K562 (cell line): ENCODE results near the gene ERG28. TPM values are rescaled to one million over a fixed set of nuclear protein-coding genes. Genes with fewer than 3 reads are reported as not detected.
A peak's percentile ranks its signal among the peaks of the same experiment; 100 is the strongest.

Source experiments
- ATAC-seq: fragments of 200-7000 bp; cut with Tn5 transposase; 3 replicates; pipeline ENCODE4 v1.9.1; 2020; ENCODE audit warnings: moderate library complexity
- BruUV-seq: library from RNA; stranded (reverse); fragments of 400-500 nt; replicated peaks from 2 replicates; lab custom pipeline; 2021; lab: Mats Ljungman, UMichigan
- CTCF ChIA-PET: fragments of 300-600 bp; formaldehyde crosslinking; extraction: SDS; loops from one replicate; lab custom pipeline; 2021; ENCODE audit warnings: low intra/inter-chr PET ratio; lab: Yijun Ruan, JAX
- POLR2A ChIA-PET: fragments of 300-600, 350-650 bp; sonication (Branson Sonifier 250); formaldehyde crosslinking; extraction: SDS; loops from one replicate; lab custom pipeline; 2021; ENCODE audit warnings: antibody characterized with exemption, inconsistent platforms; lab: Yijun Ruan, JAX
- DNase-seq, 4 experiments: peaks; one replicate each; pipeline versions ENCODE4 v3.0.0 to v3.0.0-alpha.2; 2011 to 2018; ENCODE audit warnings: low spot score in 3 of 4, mixed read lengths in 3 of 4; ENCODE audit errors: extremely low read depth in 1 of 4
- FAIRE-seq: peaks from 2 replicates; lab custom pipeline; 2011; peaks lifted over from hg19 to GRCh38; lab: Jason Lieb, UNC
- H2AFZ ChIP-seq: 2 replicates; pipeline ENCODE4 v1.6.0; 2011; ENCODE audit warnings: low read depth, low read length, control low read depth, inconsistent platforms
- H3K27ac ChIP-seq: fragments of 200-600 bp; 3 replicates; pipeline ENCODE4 v1.8.0; 2011; ENCODE audit warnings: low read depth, mild to moderate bottlenecking, control low read depth, inconsistent platforms, low read length, moderate library complexity, mixed read lengths; ENCODE audit errors: extremely low read depth
- H3K27me3 ChIP-seq, 2 experiments: fragments of 300-600 bp in 1 of 2; 2 replicates in 1 of 2; 3 replicates in 1 of 2; pipeline versions ENCODE4 v1.6.0 to v1.8.0; 2011; ENCODE audit warnings: inconsistent platforms in 2 of 2, low read length in 2 of 2, mild to moderate bottlenecking in 1 of 2, mixed read lengths in 1 of 2, moderate library complexity in 1 of 2; ENCODE audit not compliant: control insufficient read depth in 2 of 2, insufficient read depth in 2 of 2
- H3K36me3 ChIP-seq: fragments of 300-600 bp; 3 replicates; pipeline ENCODE4 v1.8.0; 2011; ENCODE audit warnings: mild to moderate bottlenecking, low read length, inconsistent platforms; ENCODE audit not compliant: control insufficient read depth, insufficient read depth
- H3K4me1 ChIP-seq, 2 experiments: fragments of 200-600 bp in 1 of 2; replicated peaks in 1 of 2; 2 replicates in 1 of 2; 3 replicates in 1 of 2; pipeline versions ENCODE4 v1.5.1 to v1.8.0; 2011; ENCODE audit warnings: inconsistent platforms in 2 of 2, low read length in 2 of 2, mild to moderate bottlenecking in 1 of 2, mixed read lengths in 1 of 2, moderate library complexity in 1 of 2; ENCODE audit not compliant: control insufficient read depth in 2 of 2, insufficient read depth in 2 of 2
- H3K4me2 ChIP-seq: 2 replicates; pipeline ENCODE4 v1.6.1; 2011; ENCODE audit warnings: low read length, control low read depth, inconsistent platforms, mixed read lengths; ENCODE audit not compliant: insufficient read depth
- H3K4me3 ChIP-seq: fragments of 200-600 bp; sonication (generic), shearing (Covaris generic); 2 replicates; pipeline ENCODE4 v1.5.1; 2016; ENCODE audit warnings: control low read depth, inconsistent platforms
- H3K79me2 ChIP-seq: fragments of 200-600 bp; 3 replicates; pipeline ENCODE4 v1.8.0; 2011; ENCODE audit warnings: low read length, inconsistent platforms; ENCODE audit not compliant: control insufficient read depth, insufficient read depth
- H3K9ac ChIP-seq, 2 experiments: 2 replicates each; pipeline versions ENCODE4 v1.6.0 to v1.6.1; 2011; ENCODE audit warnings: low read depth in 2 of 2, low read length in 2 of 2, control low read depth in 1 of 2, inconsistent platforms in 1 of 2, mild to moderate bottlenecking in 1 of 2, mixed read lengths in 1 of 2; ENCODE audit not compliant: insufficient read depth in 1 of 2
- H3K9me1 ChIP-seq: one replicate; pipeline ENCODE4 v1.6.0; 2011; ENCODE audit warnings: inconsistent platforms, mild to moderate bottlenecking, low read length, moderate library complexity; ENCODE audit not compliant: control insufficient read depth, insufficient read depth
- H3K9me3 ChIP-seq: replicated peaks from 2 replicates; pipeline ENCODE4 v1.5.1; 2011; ENCODE audit warnings: low read depth, low read length, inconsistent platforms; ENCODE audit not compliant: control insufficient read depth, insufficient read depth
- H4K20me1 ChIP-seq: replicated peaks from 2 replicates; pipeline ENCODE4 v1.6.1; 2011; ENCODE audit warnings: low read length, inconsistent platforms, mixed read lengths; ENCODE audit not compliant: control insufficient read depth, insufficient read depth
- CTCFL ChIP-seq: IDR thresholded peaks from 2 replicates; pipeline ENCODE4 v1.6.1; 2011; ENCODE audit warnings: borderline replicate concordance, low read depth, mild to moderate bottlenecking, moderate library complexity, low read length; ENCODE audit not compliant: insufficient read depth, poor library complexity, severe bottlenecking
- E2F3 ChIP-seq: fragments of 250-450 bp; sonication (Bioruptor Pico); IDR thresholded peaks from 2 replicates; pipeline ENCODE4 v1.4.0; 2020; ENCODE audit warnings: mild to moderate bottlenecking
- FOXK1 ChIP-seq: sonication (generic); formaldehyde crosslinking; IDR thresholded peaks from 2 replicates; pipeline ENCODE4 v1.8.0; 2022; ENCODE audit warnings: missing genetic modification reagents, mild to moderate bottlenecking, borderline replicate concordance
- REST ChIP-seq, 2 experiments: fragments of 450-650 bp; formaldehyde crosslinking in 1 of 2; IDR thresholded peaks; 2 replicates each; pipeline versions ENCODE4 v1.4.0 to v1.6.1; 2014 to 2020; ENCODE audit warnings: mild to moderate bottlenecking in 2 of 2, borderline replicate concordance in 1 of 2, low read depth in 1 of 2
- SMC3 ChIP-seq: conservative IDR thresholded peaks from 2 replicates; pipeline ENCODE4 v1.6.1; 2011; ENCODE audit warnings: low read depth, low read length, improper control_type of control experiment; ENCODE audit not compliant: insufficient read depth
- ZNF280B ChIP-seq: fragments of 250-450 bp; sonication (Bioruptor Pico); IDR thresholded peaks from 2 replicates; pipeline ENCODE4 v1.5.1; 2021; ENCODE audit warnings: mild to moderate bottlenecking
- WGBS: fragments of 100-300 bp; shearing (Covaris generic); methylation state at CpG from one replicate; pipeline ENCODE4 v1.1.6; 2016; ENCODE audit warnings: low coverage, mixed read lengths; ENCODE audit not compliant: insufficient coverage; ENCODE audit errors: missing lambda C conversion rate; 5-methylcytosine and 5-hydroxymethylcytosine counted together
- in situ Hi-C: fragments of 300-500 bp; cut with MboI; formaldehyde crosslinking; loops from 4 replicates; pipeline ENCODE4 v1.15.0; 2018; ENCODE audit warnings: inconsistent platforms, mixed read lengths
- intact Hi-C: fragments of 100-400 bp; cut with micrococcal nuclease; formaldehyde crosslinking; loops from 2 replicates; pipeline ENCODE4 v1.14.2; 2022
- polyA plus RNA-seq, 8 experiments: library from polyadenylated mRNA; depleted of rRNA in 4 of 8; stranded (reverse) in 5 of 8; unstranded in 3 of 8; fragments of >200 nt; fragmentation: Nextera tagmentation in 2 of 8; fragmentation: Illumina TruSeq in 1 of 8; extraction: Ambion mirVana in 2 of 8; extraction: Trizol in 1 of 8; gene quantifications; 2 replicates each; pipeline versions ENCODE4 v1.2.1 to v1.2.3, GENCODE V29; 2011 to 2014; ENCODE audit warnings: inconsistent platforms in 1 of 8, missing spikeins in 1 of 8
- total RNA-seq, 7 experiments: library from RNA; depleted of rRNA in 6 of 7; stranded (reverse); fragments of >200 nt in 6 of 7; fragmentation: Illumina TruSeq in 2 of 7; extraction: Trizol in 2 of 7; gene quantifications; 2 replicates each; pipeline versions ENCODE4 v1.2.1 to v1.2.3, GENCODE V29; 2011 to 2021; ENCODE audit warnings: low replicate concordance in 1 of 7

The ERG28 gene
- total and polyA plus RNA-seq, 9 of the 15 experiments (the other 6 are each of a cell fraction or from before 2014, with no cell fraction given), result 3.1 to 34.2 (median 14.2) TPM

GRCh38 chr14:75654127-75654732 is 6.4 kb downstream of the ERG28 start:
- BruUV-seq, result no TSS peak
- Histone ChIP-seq H3K27ac (no peak overlapping the region), H3K27me3 (no peaks in the 10 kb centered on the region), H3K4me1 (no peaks in the 10 kb centered on the region; a peak in 1 of 5 replicates), H3K4me3 (no peak overlapping the region), H2AFZ (no peak overlapping the region), H3K36me3 (peaks cover 59% of the 10 kb centered on the region; the same call in 2 of the 3 replicates), H3K9me1 (no peaks in the 10 kb centered on the region), H3K9me3 (no peaks in the 10 kb centered on the region), H3K9ac (no peak overlapping the region), H3K79me2 (peaks cover 6% of the 10 kb centered on the region), H3K4me2 (no peak overlapping the region), H4K20me1 (no peaks in the 10 kb centered on the region)
- ChIA-PET CTCF (interaction anchor here (0.9 to 2.8 kb wide), 2 partner anchors 75 to 76 kb away, joined by 3 to 20 read pairs; partner anchors contain the start of gene FLVCR2), POLR2A (interaction anchor here (0.7 to 1.7 kb wide), 5 partner anchors 13 to 79 kb away, joined by 3 to 4 read pairs (median 3); no protein-coding TSS in a partner anchor)
- intact Hi-C loops (loop anchor here (1.0 to 10.0 kb wide), 2 partner anchors 77 to 349 kb away; no protein-coding TSS in a partner anchor), in situ Hi-C loops (loop anchor here (5.0 to 25.0 kb wide), 2 partner anchors 77 to 517 kb away; partner anchors contain the start of genes FLVCR2 and NEK9)
- FAIRE-seq (peak; percentile 89), DNase-seq (peak; percentile 60 to 68 (median 66)), ATAC-seq (peak; percentile 90)
- 5% methylated on average over 3 of the region's 4 CpGs for WGBS
- TF ChIP-seq SMC3 (peak; percentile 61), CTCFL (peak; percentile 5), ZNF280B (CRISPR knock-in tag) (no peak), E2F3 (no peak), FOXK1 (no peak), REST (IDR thresholded peaks at IDR 0.05; ENCODE audit: borderline replicate concordance) (peak; percentile 58; the same call in 1 of the 2 replicates), REST (CRISPR knock-in tag; IDR thresholded peaks at IDR 0.05; ENCODE audit: low read depth) (no peak)
